GM21367 (cell line): Measurements from ENCODE around the gene DTNA.
"Not testable (repeated sequence)": the region's sequence is repeated elsewhere in the genome, so short reads cannot be mapped to it uniquely, and the experiment has no call there.

Source experiments
- ATAC-seq: cut with Tn5 transposase; IDR thresholded peaks from one replicate; pipeline ENCODE4 v1.9.1; 2021; ENCODE audit not compliant: unreplicated experiment

The DTNA gene

DNA sequence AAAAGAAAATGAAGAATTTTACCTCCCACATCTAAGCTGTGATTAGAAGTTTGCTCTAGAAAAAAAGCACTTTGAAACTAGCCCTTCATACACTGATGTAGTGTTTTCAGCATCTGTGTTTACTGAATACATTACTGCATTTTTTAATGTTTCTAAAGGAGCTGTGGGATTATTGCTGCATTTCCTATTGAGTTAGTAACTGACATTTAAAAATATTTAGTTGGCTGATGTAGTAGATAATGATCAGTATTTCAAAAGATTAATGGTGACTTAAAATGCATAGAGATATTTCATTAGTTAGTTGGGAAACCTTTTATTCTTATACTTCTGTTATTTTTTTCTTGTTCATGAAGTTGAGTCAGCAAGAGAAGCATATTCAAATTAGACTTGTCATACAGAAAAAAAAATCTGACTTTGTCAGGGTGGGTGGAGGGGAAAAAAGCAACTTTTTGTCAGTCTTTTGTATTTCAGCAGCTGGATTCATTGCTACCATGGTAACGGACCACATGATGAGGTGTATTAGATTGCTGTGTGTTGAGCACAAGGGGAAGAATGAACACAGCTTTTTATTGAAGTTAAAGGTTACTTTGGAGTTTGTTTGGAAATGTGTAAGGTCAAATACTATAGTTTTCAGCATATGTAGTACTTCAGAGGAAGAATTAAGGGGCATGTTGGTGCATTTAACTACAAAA is at the start of gene DTNA:
DTNA (plus strand) TSS at position 549 of the 692 bp plus-strand sequence. CDS start 45,679 bp downstream, outside the sequence.
- no peak for ATAC-seq

DNA sequence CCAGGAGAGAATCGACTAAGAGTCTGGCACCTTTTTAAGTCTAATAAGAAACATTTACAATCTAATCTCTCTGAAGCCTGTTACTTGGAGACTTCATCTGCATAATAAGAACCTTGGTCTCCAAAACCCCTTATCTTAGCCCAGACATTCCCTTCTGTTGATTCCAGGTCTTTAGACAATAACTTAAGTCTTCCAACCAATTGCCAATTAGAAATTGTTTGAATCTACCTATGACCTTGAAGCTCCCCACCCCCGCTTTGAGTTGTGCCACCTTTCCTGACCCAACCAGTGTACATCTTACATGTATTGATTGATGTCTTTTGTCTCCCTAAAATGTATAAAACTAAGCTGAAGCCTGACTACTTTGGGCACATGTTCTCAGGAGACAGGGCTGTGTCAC is 49.5 kb upstream of the DTNA start:
- no peak for ATAC-seq

DNA sequence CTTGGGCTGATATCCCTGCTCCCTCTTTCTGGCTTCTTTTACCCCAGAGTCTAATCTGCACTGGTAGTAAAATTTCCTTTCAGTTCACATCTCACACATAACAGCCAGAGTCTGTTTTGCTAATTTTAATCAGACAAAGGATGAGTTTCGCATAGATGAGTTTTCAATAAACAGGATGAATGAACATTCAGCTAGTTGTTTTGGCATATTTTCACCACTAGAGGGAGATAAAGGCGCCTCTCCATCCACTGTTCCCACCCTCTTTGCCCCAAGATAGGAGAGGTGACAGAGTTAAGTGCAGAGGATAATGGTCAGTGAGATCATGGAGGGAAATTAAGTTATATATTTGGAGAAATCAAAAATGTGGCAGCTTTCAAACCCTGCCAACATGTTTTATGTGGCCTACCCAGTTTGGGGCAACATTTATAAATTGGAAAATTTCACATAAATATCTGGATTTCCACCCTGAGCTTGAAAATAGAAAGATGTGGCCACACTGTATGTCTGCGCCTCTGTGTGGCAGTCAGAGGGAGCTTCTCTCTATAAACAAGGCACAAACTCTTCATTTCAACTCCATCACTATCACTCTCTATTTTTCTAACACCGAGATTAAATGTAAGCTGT is 48.5 kb upstream of the DTNA start:
- ATAC-seq: peak; percentile 93

DNA sequence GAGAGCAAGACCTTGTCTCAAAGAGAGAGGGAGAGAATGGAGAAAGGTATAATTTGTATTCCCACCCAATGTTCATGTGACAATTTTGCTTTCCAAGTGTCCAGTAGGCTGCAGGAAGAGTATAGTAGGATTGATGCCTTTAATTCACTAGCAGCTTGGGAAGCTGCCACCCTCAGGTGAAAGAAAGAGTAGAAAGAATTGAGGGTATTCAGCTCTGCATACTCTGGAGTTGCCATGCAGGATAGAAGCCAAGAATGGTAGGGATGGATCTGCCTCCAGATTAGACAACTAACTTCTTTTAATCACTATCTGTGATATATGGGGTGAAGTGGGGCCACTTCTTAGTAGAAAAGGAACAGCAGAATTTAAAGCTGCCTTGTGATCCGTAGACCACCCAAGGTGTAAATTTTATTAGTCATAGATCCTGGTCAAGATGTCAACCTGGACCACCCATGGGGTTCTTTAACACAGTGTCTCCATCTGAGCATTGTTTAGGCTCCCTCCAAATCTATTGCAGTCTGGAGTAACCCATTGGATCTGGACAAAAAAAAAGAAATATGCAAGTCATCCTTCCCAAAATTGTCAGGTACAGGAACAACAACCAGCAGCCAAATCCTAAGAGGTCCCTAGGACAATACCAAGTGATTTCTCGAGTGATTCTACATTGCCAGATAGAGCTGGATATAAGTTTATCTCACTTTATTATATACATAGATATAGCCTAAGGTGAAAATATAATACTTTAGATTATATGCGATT is 33.1 kb upstream of the DTNA start:
- no peak for ATAC-seq

DNA sequence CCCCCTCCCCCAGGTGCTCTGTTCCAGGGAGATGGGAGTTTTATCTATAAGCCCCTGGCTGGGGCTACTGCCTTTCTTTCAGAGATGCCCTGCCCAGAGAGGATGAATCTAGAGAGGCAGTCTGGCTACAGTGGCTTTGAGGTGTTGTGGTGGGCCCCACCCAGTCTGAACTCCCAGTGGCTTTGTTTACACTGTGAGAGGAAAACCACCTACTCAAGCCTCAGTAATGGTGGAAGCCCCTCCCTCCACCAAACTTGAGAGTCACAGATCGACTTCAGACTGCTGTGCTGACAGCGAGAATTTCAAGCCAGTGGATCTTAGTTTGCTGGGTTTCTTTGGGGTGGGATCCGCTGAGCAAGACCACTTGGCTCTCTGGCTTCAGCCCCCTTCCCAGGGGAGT is 20.3 kb upstream of the DTNA start:
- not testable (repeated sequence) for ATAC-seq

DNA sequence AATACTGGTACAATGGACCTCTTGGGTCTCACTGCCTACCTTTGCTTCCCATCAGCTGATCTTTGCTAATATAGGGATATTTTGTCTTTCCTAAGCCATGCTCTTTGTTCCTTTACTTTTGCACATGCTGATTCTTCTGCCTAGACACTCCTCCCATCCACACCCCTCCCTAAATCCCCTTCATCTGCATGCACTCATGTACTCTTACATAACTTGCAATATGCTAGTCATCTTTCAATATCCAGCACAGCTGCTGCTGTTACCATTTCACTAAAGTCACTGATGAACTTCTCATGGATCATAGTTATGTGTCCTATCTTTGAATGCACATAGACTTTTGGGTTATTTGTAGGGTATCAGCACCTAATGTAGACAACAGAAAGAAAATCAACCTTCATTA is 18.5 kb upstream of the DTNA start:
- ATAC-seq: no peak

DNA sequence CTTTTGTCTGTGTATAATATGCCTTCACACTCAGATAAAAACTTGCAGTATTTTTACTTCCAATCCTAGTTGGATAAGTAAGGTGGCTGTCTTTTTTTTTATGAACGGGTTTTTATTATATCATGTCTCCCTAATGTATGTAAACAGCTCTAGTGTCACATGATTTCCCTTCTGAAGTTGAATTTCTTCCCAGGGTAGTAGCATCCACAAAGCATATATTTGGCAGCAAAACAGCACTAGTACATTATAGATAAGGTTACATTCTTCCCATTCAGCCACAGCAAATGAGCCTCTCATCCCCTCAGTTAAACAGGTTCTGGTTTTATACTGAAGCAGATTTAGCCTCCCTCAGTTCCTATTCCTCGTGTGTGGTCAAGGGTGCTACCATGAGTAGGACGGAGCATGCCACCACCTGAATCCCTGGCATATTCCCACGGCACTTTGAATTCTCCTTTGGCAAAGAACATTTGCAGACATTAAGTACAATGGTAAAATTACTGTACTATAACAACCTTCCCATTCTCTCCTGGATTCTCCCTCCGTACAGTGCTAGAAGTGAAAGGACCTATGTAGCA is 15.4 kb upstream of the DTNA start:
- no peak for ATAC-seq

DNA sequence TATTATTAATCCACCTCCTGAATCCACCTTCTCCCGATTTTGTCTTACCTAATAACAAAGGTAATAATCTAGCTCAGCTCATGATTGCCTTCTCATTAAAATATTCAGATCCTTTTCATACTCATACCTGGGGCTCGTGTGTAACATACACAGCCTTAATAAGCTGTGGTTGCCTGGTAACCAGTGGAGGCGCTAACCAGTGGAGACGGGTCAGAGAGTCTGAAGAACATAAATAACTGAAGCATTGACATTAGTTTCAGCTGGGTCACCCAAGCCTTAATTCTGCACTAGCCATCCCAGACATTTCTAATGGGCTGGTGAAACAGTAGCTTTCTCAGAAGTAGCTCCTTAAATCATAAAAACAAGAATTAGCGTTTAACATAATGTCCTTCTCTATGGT is 14.8 kb upstream of the DTNA start:
- no peak for ATAC-seq

DNA sequence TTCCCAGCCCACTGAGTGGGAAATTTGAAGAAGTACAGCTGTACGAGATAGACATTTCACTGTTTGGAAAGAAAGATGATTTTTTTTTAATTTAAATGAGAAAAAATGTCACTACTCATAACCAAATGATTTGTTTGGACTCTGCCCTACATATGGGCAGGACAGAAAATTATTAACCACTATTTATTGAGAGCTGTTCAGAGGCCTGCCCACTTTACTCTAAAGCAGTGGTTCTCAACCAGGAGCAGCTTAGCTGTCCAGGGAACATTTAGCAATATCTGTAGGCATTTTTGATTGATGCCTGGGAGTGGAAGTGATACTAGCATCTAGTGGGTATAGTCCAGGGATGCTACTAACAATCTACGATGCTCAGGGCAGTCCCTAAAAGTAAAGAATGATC is 13.4 kb upstream of the DTNA start:
- no peak for ATAC-seq

DNA sequence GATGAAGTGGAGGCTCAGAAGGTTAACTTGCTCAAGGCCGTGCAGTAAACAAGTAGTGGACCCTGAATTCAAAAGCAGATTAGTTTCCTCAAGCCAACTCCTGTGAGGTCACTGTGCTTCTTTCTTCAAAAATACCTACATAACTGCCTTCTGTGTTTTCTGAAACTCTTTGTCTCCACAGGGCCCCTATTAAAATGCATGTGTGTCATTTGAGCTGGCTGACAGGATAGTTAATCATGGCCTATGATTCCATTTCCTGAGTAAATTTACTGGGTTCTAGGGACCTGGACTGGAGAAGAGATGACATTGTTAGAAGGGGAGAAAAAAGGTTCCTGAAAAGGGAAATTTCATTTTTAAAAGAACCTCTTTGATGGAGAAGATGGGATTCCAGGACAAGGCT is 12.9 kb upstream of the DTNA start:
- ATAC-seq: no peak

DNA sequence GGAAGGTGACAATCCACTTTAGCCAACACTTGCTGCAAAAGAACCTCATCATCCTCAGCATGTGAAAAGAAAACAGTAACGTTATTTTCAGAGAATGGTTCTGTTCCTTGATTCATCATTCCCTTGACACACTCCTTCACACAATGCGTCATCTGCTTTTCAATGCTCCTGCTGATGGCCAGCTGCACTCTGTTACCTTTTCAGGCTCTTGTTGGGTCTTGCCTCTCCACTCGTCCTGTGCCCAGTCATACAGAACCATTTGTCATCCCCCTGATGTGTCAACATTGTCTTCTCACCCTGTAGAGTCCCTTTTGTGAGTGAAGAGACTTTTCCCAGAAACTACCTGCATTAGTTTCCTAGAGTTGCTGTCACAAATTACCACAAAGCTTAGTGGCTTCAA is 12.2 kb upstream of the DTNA start:
- no peak for ATAC-seq

DNA sequence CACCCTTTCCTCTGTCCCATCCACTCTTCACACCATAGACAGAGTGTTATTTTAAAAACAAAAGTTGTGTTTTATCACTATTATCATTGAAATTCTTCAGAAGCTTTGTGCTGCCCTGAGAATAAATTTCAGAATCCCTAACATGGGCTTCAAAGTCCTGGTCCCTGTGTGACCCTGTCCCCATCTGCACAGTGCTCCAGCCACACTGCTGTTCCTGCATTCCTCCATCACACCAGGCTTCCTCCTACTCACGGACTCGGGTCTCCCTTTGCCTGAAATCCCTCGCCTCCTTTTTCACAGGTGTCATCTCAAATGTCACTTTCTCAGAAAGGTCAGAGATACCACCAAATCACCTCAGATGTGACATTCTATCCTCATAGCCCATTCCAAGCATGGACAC is 8.2 kb upstream of the DTNA start:
- ATAC-seq: no peak

DNA sequence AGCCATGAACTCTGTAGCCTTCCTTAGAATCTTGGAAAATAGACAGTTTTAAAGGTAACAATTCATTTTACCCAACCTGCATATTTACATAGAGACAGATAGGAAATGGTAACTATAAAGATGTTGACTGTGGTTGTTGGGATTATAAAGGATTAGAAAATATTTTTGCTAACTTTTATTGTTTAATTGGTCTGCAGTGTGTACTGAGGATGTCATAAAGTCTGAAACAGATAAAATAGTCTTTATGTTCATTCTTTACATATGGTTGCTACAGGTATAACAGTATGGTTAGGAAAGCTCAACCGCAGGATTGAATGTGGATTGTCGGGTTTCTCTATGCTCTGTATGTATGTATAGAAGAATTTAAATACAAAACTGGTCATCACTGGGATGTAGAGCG is 7.3 kb upstream of the DTNA start:
- ATAC-seq: no peak

DNA sequence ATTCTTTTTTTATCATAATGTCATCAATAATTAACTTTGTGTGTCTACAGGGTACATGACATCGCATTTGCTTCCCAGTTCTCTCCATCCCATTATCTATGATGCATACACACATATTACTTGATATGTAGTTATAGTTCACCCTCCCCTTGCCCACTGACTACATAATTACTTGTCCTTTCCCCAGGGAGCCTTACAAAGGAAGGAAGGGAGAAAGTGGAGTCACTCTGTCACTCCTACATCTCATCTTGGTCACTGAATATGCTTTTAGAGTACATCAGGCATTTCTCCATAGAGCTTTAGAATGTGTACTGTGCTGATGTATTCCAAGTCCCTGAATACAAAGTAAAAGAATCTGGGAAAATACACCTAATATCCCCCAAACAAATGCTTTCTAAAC is 6.0 kb upstream of the DTNA start:
- ATAC-seq: no peak

DNA sequence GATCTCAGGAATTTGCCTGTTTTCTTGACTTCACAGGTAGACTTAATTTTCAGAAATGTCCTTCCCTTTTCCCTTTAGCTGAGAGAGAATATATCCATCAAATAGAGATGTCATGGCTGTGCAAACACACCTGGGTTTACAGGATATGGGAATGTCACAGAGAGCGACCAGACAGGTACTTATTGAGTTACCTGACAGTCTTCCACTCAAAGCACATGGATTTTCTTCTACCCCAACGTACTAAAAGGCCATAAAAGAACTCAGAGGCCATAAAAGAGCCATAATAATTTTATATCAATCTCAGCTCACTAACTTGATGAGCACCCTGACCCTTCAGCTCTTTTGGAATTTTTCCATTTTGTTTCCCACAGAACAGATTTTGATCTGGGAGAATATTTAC is 5.3 kb upstream of the DTNA start:
- ATAC-seq: no peak

DNA sequence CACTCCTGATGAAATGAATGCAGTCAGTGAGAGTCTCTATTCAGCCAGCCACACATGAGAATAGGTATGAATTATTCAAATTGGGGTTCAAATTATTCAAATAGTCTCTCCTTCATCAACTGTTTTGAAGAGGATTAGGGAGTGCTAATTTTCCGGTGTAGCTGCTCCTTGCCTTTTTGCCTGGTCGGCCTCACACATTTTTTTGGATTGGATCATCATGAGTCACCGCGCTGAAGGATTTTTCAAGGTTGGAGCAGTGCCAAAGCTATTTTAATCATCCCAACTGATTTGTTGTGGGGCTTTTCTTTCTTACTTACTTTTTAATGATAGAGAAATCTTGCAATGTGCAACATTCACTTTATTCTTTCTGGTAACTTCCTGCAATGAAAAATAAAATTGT is 2.4 kb upstream of the DTNA start:
- no peak for ATAC-seq

DNA sequence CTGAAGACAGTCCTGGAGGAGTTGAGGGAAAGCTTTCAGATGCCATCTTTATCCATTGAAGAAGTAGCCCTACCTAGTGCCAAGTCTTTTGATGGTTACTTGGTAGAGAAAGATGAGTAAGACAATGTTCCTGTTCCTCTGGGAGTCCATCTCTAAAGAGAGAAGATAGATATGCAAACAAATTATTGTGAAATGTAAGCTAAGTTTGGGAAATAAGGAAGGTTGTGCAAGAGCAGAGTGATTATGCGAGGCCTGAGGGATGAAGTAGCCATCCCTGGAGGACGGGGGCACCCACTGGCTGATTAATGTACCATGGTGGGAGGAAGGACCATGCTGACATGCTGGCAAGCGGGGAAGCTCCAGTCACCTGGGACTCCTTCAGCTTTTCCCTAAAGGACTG is 994 bp upstream of the DTNA start:
- ATAC-seq: no peak

DNA sequence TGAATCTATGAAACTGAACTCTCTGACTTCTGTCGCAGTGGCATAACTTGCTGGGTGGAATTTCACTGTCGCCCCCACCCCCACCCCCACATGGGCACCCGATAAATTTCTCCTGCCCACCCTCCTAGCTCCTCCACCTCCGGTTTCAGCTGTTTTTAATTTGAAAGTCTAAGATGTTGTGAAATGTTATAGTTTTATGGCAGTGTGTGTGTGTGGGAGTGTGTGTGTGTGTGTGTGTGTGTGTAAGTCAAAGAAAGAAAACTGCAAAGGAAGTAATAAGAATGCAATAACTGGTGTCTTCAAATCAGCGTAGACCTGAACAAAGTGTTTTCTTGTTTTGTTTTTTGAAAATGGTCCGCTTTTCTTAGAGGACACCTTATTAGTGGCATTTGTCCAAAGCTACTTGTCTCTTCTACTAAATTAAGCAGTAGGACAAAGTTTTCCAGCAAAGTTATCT is 388 bp downstream of the DTNA start:
- ATAC-seq: no peak

DNA sequence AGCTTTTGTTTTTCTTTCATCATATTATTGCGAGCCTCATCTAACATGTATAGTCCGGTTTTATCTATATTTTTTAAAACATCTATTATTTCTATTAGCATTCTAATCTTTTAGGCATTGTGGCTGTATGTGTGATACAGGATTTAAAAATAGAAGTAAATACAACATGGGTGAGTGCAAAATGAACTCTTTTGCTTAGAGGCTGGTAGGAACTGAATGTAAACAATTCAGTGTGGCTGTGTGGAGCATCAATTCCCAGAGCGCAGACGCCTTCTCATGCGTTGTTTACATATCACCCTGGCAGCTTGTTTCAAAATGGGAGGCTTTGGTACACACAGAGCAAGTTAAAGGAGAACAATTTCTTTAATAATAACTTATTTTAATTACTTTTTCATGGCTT is 836 bp downstream of the DTNA start:
- no peak for ATAC-seq

DNA sequence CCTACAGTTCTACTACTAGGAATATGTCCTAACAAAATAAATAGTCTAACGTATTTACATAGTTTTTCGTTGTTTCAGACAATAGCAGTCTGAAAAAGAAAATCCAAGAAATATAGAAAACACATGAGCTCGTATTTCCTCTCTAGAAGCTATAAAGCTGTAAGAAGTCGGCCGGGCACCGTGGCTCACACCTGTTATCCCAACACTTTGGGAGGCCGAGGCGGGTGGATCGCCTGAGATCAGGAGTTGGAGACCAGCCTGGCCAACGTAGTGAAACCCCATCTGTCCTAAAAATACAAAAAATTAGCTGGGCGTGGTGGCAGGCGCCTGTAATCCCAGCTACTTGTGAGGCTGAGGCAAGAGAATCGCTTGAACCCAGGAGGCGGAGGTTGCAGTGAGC is 6.0 kb downstream of the DTNA start:
- not testable (repeated sequence) for ATAC-seq

DNA sequence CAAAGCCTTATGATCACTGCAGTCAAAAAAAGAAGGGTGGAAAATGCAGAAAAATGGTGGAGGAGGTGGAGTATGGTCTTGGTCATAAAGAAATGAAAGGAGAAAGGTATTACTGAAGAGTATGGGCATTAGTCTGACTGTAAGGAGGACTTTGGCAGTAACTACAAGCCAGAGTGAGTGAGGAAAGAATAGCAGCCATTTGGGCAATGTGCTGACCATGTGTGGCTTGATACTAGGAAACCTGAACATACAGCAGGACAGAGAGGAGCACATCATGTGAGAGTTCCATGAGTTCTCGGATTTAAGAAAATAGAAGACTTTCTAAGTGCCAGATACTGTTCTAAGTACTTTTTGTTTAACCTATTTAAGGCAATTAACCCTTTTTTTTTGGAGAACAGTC is 8.5 kb downstream of the DTNA start:
- ATAC-seq: no peak

DNA sequence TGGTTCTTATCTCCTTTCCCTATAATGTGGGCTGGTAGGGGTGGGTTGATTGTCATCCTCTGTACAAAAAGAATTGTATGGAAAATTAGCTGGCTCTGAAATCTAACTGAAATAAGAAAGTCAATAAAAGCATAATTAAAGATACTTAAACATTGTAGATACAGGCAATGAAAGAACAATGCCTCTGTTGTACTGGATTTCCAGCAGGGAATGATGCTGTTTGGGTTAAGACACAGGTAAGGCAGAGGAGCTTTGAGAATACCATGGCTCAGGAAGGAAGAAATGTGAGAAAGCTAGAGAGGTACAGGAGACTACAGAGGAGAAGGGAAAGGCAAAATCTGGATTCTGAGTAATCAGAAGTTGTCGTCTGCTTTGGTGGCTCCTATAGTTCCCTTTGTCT is 10.1 kb downstream of the DTNA start:
- ATAC-seq: no peak
